ENCODE data around the gene ECD. TPM values are rescaled to one million over a fixed set of nuclear protein-coding genes. Genes with fewer than 3 reads are reported as not detected.
"Not testable (repeated sequence)": the region's sequence is repeated elsewhere in the genome, so short reads cannot be mapped to it uniquely, and the experiment has no call there.

Gene ECD
- total RNA-seq, 4 donors from 2014 or later = 29.8 to 35.4 (median 31.3) TPM

DNA sequence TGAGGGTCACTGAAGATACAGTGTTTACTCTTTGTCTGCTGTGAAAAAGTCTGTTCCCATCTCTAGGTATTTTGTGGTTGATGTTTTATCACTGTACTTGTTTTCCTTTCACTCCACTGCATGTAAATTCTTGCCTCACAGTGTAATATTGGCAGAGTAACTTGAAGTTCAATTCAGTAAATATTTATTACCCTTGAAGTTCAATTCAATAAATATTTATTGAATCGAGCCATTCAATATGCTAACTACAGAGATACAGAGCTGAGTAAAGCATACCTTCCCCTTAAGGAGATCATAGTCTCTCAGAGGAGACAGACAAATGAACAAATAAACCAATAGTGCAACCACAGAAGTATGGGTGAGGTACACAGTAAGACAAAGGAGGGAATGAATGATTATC lies 48.4 kb downstream of the ECD start:
- no peak for TF ChIP-seq POLR2A (IDR thresholded peaks at IDR 0.05)
- TF ChIP-seq, protein P1, sequence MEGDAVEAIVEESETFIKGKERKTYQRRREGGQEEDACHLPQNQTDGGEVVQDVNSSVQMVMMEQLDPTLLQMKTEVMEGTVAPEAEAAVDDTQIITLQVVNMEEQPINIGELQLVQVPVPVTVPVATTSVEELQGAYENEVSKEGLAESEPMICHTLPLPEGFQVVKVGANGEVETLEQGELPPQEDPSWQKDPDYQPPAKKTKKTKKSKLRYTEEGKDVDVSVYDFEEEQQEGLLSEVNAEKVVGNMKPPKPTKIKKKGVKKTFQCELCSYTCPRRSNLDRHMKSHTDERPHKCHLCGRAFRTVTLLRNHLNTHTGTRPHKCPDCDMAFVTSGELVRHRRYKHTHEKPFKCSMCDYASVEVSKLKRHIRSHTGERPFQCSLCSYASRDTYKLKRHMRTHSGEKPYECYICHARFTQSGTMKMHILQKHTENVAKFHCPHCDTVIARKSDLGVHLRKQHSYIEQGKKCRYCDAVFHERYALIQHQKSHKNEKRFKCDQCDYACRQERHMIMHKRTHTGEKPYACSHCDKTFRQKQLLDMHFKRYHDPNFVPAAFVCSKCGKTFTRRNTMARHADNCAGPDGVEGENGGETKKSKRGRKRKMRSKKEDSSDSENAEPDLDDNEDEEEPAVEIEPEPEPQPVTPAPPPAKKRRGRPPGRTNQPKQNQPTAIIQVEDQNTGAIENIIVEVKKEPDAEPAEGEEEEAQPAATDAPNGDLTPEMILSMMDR (IDR thresholded peaks at IDR 0.05) = no peak
- DNase-seq (ENCODE audit: low spot score in 2 of 2) = no peak
- intact Hi-C loops (cut with DNase I; ENCODE audit: low total_unique reads) = no loop called here
- H3K4me3 ChIP-seq (ENCODE audit: low read depth, poor library complexity, severe bottlenecking) = no peak overlapping the region
- 48 to 82% methylated on average over 1 of the region's 1 CpG for WGBS, 2 donors

GRCh38 chr10:73117976-73118743 lies 49.6 kb downstream of the ECD start:
- 41 to 44% methylated on average over 5 of the region's 5 CpGs for WGBS, 2 donors
- DNase-seq (ENCODE audit: low spot score in 2 of 2) = no peak
- no peak for TF ChIP-seq POLR2A (IDR thresholded peaks at IDR 0.05)
- TF ChIP-seq, protein P1 (IDR thresholded peaks at IDR 0.05) = no peak
- intact Hi-C loops (cut with DNase I; ENCODE audit: low total_unique reads) = no loop called here
- no peak overlapping the region for H3K4me3 ChIP-seq (ENCODE audit: low read depth, poor library complexity, severe bottlenecking)

GRCh38 chr10:73116017-73116416 lies 51.8 kb downstream of the ECD start:
- TF ChIP-seq, protein P1 (IDR thresholded peaks at IDR 0.05) = no peak
- no peak for TF ChIP-seq POLR2A (IDR thresholded peaks at IDR 0.05)
- intact Hi-C loops (cut with DNase I; ENCODE audit: low total_unique reads) = no loop called here
- H3K4me3 ChIP-seq (ENCODE audit: low read depth, poor library complexity, severe bottlenecking) = no peak overlapping the region
- no peak for DNase-seq (ENCODE audit: low spot score in 2 of 2)
- WGBS, 2 donors = 100% methylated on average over 1 of the region's 1 CpG

DNA sequence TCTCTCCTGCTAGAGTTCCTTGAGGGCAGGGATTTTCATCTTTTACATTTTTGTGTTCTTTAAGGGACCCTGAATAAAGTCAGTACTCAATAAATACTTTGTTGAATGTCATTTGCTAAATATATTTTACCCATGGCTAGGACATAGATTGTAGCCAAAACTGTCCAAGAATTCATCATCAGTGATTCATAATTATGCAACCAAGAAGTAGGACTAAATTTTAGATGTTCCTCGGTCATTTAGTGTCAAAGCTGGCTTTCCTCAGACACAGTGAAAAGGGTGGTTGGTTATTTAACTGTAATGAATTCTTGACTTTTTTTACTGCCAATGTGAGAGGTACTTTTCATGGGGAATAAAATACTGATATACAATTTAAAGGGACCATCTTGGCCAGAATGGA lies 54.3 kb downstream of the ECD start:
- no peak for TF ChIP-seq POLR2A (IDR thresholded peaks at IDR 0.05)
- TF ChIP-seq, protein P1 (IDR thresholded peaks at IDR 0.05) = no peak
- no peak for DNase-seq (ENCODE audit: low spot score in 2 of 2)
- H3K4me3 ChIP-seq (ENCODE audit: low read depth, poor library complexity, severe bottlenecking) = no peak overlapping the region
- intact Hi-C loops (cut with DNase I; ENCODE audit: low total_unique reads) = no loop called here
- 56 to 57% methylated on average over 1 of the region's 1 CpG for WGBS, 2 donors

- DNase-seq (ENCODE audit: low spot score in 2 of 2); H3K4me3 ChIP-seq (ENCODE audit: low read depth, poor library complexity, severe bottlenecking); intact Hi-C loops (cut with DNase I; ENCODE audit: low total_unique reads): not testable (repeated sequence)
- 96 to 97% methylated on average over 13 of the region's 13 CpGs for WGBS, 2 donors
Measured at GRCh38 chr10:73112032-73112431, 55.8 kb downstream of the ECD start.

DNA sequence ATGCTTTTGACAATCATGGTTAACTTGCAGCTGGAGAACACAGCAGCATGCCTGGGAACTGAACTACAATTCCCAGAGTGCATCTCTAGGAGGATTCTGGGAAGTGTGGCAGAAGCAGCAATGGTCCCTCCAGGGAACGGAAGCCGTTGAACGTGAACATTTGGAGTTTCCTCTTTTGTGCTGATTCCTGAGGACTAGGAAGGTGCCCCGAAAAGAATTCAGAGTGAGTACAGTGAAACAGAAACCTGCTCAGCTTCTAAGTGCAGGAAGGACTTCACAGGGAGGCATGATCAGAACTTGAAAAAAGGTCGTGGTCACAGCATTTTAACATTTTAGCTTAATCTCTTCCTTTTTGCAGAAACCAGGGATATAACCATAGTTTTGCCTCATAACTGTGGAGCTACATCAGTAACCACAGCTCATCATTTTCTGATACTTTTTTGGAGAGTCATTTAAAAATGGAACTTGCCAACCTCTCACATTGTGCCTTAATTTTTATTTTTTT lies 57.4 kb downstream of the ECD start, which contains the start of gene NUDT13:
Gene NUDT13 (plus strand): TSS at position 111 of the 505 bp plus-strand sequence. CDS start 3,911 bp downstream, outside the sequence.
- TF ChIP-seq, protein P1 (IDR thresholded peaks at IDR 0.05) = no peak
- TF ChIP-seq POLR2A (IDR thresholded peaks at IDR 0.05) = no peak
- 0% methylated on average over 5 of the region's 5 CpGs for WGBS, 2 donors
- DNase-seq (ENCODE audit: low spot score in 2 of 2) = peak; percentile 78 to 87

GRCh38 chr10:73109248-73109652 lies 58.6 kb downstream of the ECD start:
- H3K4me3 ChIP-seq (ENCODE audit: low read depth, poor library complexity, severe bottlenecking); DNase-seq (ENCODE audit: low spot score in 2 of 2); intact Hi-C loops (cut with DNase I; ENCODE audit: low total_unique reads): not testable (repeated sequence)
- WGBS, 2 donors = 95 to 96% methylated on average over 4 of the region's 4 CpGs

More for the DNA sequence above, 57.4 kb downstream of the ECD start, which contains the start of gene NUDT13:
- intact Hi-C loops (cut with DNase I; ENCODE audit: low total_unique reads) = no loop called here
- peak within 1 kb of the TSS; percentile 15 for H3K4me3 ChIP-seq (ENCODE audit: low read depth, poor library complexity, severe bottlenecking)

Measured in lower leg skin (tissue), 4 donors.